Smooth muscle cell of the umbilical artery (primary cell): Measurements from ENCODE around the gene UQCR11. TPM values are rescaled to one million over a fixed set of nuclear protein-coding genes. Genes with fewer than 3 reads are reported as not detected.

Experiments
- total RNA-seq: library from RNA; depleted of rRNA; stranded (reverse); fragments of >200 nt; gene quantifications from 2 replicates; pipeline ENCODE4 v1.2.3, GENCODE V29; 2014

UQCR11 gene
- 34.0 and 45.1 TPM in 2 replicates for total RNA-seq

GRCh38 chr19:1605236-1606137 lies at the start of gene UQCR11:
Gene UQCR11, minus strand, starts transcription at chr19:1605462. Its CDS starts 53 bp downstream, at chr19:1605409.

DNA sequence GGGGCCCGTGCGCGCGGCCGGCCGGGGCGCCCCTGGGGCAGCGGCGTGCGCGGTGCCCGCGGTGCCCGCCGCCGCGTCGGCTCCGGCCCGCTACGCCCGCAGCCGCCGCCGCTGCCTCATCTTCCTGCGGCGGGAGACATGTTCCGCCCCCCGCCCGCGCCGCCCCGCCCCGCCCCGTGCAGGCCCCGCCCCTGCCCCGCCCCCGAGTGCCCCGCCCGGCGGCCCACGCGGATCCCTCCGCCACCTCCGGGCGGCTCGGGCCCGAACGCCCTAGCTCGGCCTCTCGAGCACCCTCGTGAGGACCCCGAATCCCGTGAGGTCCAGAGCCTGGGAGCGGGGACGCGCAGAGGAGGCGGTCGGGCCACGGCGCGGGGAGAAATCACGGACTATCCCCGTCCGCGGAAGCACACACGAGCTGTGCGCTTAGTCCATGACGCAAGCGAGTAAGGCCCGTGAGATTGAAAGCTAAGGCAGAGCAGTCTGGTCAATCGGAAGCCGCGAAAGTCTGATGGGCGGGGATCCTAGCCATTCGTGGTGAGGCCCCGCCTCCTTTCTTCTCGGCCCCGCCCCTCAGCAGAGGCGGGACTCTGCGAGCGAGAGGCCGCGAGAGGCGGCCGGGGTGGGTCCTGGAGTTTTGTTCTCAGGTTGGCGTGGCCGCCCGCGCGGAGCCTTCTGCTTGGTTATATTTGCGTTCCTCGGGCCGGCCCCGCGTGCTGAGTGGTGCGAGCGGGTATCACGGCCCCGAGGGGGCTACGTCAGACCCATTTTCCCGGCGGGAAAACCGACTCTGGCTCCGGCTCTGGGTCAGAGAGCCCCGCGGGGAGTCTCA lies 47.4 kb upstream of the UQCR11 start, which contains the start of gene TCF3:
TSS of gene TCF3 (minus strand) at position 145 of the 829 bp plus-strand sequence. CDS start 2,367 bp downstream, outside the sequence.

DNA sequence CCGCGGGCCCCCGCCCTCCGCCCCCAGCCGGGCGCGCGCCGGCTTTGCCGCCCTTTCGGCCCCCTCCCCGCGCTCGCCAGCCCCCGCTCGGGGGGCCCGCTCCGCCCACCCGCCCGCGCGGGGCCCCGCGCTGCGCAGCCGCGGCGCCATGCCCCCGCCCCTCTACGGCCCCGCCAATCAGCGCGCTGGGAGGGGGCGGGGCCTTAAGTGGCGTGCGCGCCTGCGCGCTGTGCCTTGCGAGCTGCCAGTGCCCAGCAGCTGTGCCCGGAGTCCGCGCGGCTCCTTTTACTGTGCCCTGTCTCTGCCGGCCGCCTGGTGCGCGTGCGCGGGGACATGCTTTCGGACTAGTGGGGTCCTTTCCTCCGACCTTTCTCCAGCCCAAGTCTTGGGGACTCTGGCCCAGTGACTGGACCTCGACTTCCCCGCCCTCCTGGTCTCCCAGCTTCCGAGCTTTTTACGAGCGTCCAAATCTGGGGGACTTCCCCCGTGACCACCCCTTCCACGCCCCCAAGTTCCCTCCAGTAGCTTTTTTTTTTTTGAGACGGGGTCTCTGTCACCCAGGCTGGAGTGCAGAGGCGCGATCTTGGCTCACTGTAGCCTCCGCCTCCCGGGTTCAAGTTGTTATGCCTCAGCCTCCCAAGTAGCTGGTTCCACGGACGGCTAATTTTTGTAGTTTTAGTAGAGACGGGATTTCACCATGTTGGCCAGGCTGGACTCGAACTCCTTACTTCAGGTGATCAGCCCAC lies 12.3 kb downstream of the UQCR11 start, which contains the start of gene MBD3:
TSS of gene MBD3 (minus strand) at position 111 of the 746 bp plus-strand sequence. CDS start 234 bp downstream, outside the sequence.

DNA sequence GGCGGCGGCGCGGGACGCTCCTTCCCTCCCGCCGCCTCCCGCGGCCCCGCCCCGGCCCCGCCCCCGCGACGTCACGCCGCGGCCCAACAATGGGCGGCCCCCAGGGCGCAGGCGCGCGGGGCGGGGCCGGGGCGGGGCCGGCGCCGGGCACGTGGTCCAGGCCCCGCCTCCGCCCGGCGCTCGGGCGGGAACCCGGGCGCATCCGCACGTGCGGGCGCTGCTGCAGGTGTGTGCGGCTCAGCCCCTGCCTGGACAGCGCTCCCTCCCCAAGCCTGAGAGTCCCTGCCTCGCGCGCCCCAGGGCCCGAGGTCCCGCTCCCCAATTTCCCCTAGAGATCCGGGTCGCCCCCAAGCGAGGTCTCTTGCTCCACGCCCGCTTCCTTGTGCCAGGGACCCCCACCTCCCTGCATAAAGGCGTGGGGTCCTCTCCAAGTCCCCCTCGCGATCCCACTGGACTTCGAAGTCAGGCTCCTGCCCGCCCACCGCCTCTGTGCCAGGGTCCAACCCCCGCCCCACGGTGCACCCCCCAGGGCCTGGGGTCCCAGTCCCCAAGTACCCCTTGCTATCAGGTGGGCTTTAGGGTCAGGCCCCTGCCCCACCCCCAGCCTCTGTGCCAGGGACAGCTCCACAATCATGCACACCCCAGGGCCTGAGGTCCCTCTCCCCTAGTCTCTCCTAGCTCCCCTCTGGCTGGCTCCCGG lies 36.8 kb downstream of the UQCR11 start, which contains the start of gene MEX3D:
TSS of gene MEX3D (minus strand) at position 6 of the 700 bp plus-strand sequence. CDS start 267 bp downstream, outside the sequence.

Other genes with a start within 250 kb of the UQCR11 start
- gene NDUFS7, start 221.6 kb downstream of the UQCR11 start, total RNA-seq = 53.2 and 65.3 TPM in 2 replicates
- 30.0 and 30.2 TPM in 2 replicates for gene GAMT, start 203.9 kb downstream of the UQCR11 start, total RNA-seq
- 39.2 and 75.1 TPM in 2 replicates for gene DAZAP1, start 197.9 kb downstream of the UQCR11 start, total RNA-seq
- 254 and 522 TPM in 2 replicates for gene RPS15, start 167.1 kb downstream of the UQCR11 start, total RNA-seq
- 0.46 and 0.89 TPM in 2 replicates for gene APC2, start 155.3 kb downstream of the UQCR11 start, total RNA-seq
- gene C19orf25, start 126.2 kb downstream of the UQCR11 start, total RNA-seq = 24.9 and 31.6 TPM in 2 replicates
- 1.2 and 1.7 TPM in 2 replicates for gene PCSK4, start 115.1 kb downstream of the UQCR11 start, total RNA-seq
- 1.7 and 2.4 TPM in 2 replicates for gene REEP6, start 114.3 kb downstream of the UQCR11 start, total RNA-seq
- gene ADAMTSL5, start 92.4 kb downstream of the UQCR11 start, total RNA-seq = 5.0 and 5.4 TPM in 2 replicates
- 0.14 TPM in 1 of 2 replicates, not detected in the other for gene PLK5, start 81.4 kb downstream of the UQCR11 start, total RNA-seq
- 33.6 and 45.5 TPM in 2 replicates for gene MEX3D, start 37.1 kb downstream of the UQCR11 start, total RNA-seq
- gene MBD3, start 12.6 kb downstream of the UQCR11 start, total RNA-seq = 70.7 and 96.9 TPM in 2 replicates
- 72.8 and 154 TPM in 2 replicates for gene TCF3, start 47.2 kb upstream of the UQCR11 start, total RNA-seq
- gene ONECUT3, start 148.0 kb upstream of the UQCR11 start, total RNA-seq = not detected in 2 replicates
- 0.89 and 4.8 TPM in 2 replicates for gene ATP8B3, start 206.8 kb upstream of the UQCR11 start, total RNA-seq
- 5.3 and 17.4 TPM in 2 replicates for gene REXO1, start 243.0 kb upstream of the UQCR11 start, total RNA-seq